ENCODE data around the gene C16orf54.

Gene C16orf54

DNA sequence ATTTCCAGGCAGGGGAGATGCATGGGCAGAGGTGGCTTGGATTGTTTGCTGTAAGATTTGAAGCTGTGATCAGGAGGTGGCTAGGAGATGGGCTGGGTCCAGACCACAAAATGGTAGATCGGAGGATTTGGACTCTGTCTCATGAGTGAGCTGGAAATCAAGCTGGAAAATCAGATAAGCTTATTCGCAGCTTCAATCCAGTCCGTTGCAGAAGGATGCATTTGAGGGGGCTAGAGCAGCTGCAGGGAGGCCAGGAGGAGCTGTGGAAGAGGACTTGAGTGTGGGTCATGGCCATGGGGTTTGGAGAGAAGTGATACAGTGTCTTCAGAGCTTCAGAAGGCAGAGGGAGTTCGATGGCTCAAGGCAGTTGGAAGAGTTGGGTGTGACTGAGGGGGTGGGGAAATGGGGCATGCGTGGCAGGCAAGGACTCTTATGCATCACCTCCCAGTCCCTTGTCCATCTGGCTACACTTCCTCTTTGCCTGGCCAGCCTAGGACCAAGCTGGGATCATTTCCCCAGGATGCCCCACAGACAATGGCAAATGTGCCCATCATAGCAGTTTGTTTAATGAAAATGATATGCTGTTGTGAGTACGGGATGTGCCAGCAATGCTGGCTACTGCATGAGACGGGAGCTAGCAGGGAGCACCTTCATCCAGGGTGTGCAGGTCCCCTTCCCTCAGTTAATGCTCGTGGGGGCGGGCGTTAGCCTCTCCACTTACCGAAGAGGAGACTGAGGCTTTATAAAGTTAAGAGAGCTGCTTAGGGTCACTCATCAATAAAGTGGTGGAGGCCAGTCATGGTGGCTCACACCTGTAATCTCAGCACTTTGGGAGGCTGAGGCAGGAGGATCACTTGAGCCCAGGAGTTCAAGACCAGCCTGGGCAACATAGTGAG lies 46.2 kb downstream of the C16orf54 start:
- H3K4me1 ChIP-seq (ENCODE audit: low read length): peaks cover 23% of the 10 kb centered on the region
- H3K79me2 ChIP-seq (ENCODE audit: low read length): no peaks in the 10 kb centered on the region
- H2AFZ ChIP-seq (ENCODE audit: low read depth, low read length): no peak overlapping the region
- H4K20me1 ChIP-seq (ENCODE audit: insufficient read depth, low read length): peaks cover 3% of the 10 kb centered on the region; the same call in 1 of the 2 replicates
- H3K36me3 ChIP-seq (replicated peaks; ENCODE audit: low read depth, low read length): peaks cover 4% of the 10 kb centered on the region
- H3K9ac ChIP-seq (ENCODE audit: low read length): no peak overlapping the region
- no peak overlapping the region for H3K4me3 ChIP-seq (ENCODE audit: low read length)
- no peak overlapping the region for H3K27ac ChIP-seq (ENCODE audit: low read length)
- no peak for TF ChIP-seq EZH2phosphoT487 (IDR thresholded peaks at IDR 0.05; ENCODE audit: low read depth)
- TF ChIP-seq, protein P1, sequence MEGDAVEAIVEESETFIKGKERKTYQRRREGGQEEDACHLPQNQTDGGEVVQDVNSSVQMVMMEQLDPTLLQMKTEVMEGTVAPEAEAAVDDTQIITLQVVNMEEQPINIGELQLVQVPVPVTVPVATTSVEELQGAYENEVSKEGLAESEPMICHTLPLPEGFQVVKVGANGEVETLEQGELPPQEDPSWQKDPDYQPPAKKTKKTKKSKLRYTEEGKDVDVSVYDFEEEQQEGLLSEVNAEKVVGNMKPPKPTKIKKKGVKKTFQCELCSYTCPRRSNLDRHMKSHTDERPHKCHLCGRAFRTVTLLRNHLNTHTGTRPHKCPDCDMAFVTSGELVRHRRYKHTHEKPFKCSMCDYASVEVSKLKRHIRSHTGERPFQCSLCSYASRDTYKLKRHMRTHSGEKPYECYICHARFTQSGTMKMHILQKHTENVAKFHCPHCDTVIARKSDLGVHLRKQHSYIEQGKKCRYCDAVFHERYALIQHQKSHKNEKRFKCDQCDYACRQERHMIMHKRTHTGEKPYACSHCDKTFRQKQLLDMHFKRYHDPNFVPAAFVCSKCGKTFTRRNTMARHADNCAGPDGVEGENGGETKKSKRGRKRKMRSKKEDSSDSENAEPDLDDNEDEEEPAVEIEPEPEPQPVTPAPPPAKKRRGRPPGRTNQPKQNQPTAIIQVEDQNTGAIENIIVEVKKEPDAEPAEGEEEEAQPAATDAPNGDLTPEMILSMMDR (IDR thresholded peaks at IDR 0.05; ENCODE audit: low read depth, low read length): no peak
- no peak overlapping the region for H3K4me2 ChIP-seq (ENCODE audit: low read length)
- peaks cover 3% of the 10 kb centered on the region; the same call in 1 of the 2 replicates for H3K9me3 ChIP-seq (ENCODE audit: insufficient read depth, low read length)
- H3K27me3 ChIP-seq (ENCODE audit: low read depth, low read length): no peaks in the 10 kb centered on the region

DNA sequence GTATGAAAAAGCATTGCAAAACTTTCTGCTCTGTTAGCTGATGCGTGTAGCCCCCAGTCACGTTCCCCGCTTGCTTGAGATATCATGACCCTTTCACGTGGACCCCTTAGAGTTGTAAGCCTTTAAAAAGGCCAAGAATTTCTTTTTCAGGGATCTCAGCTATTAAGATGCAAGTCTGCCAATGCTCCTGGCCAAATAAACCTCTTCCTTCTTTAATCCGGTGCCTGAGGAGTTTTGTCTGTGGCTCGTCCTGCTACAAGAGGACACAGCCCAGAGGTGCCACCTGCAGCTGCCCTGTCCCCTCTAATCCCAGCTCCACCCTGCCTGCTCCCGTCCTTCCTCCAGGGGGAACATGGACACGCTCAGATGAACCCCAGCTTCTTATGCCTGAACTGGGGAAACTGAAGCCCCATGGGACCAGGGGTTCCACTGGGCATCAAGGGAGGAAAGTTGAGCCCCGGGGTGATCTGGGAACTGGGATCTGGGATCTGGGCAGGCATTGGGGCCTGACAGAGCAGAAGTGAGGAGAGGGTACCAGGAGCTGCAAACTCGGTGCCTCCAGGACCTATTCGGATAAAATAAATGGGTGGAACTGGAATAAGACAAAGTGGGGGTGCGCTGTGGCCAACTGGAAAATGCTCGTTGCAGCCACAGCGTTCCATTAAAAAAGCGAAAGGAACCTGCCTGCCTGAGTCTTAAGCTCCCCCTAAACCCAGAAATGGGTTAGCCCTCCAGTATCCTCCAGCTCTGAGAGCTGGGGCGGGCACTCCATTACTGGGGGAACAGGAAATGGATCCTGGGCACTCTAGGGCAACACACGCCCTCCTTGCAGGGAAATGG lies 47.1 kb downstream of the C16orf54 start:
- Histone ChIP-seq H3K4me3 (ENCODE audit: low read length) (no peak overlapping the region), H3K27me3 (ENCODE audit: low read depth, low read length) (no peaks in the 10 kb centered on the region), H3K79me2 (ENCODE audit: low read length) (no peaks in the 10 kb centered on the region), H3K9ac (ENCODE audit: low read length) (no peak overlapping the region), H4K20me1 (ENCODE audit: insufficient read depth, low read length) (peaks cover 5% of the 10 kb centered on the region; the same call in 1 of the 2 replicates), H3K4me1 (ENCODE audit: low read length) (peaks cover 32% of the 10 kb centered on the region), H3K9me3 (ENCODE audit: insufficient read depth, low read length) (peaks cover 3% of the 10 kb centered on the region; the same call in 1 of the 2 replicates), H2AFZ (ENCODE audit: low read depth, low read length) (no peak overlapping the region), H3K36me3 (replicated peaks; ENCODE audit: low read depth, low read length) (peaks cover 4% of the 10 kb centered on the region), H3K4me2 (ENCODE audit: low read length) (no peak overlapping the region), H3K27ac (ENCODE audit: low read length) (no peak overlapping the region)
- no peak for TF ChIP-seq EZH2phosphoT487 (IDR thresholded peaks at IDR 0.05; ENCODE audit: low read depth)
- TF ChIP-seq, protein P1 (IDR thresholded peaks at IDR 0.05; ENCODE audit: low read depth, low read length): no peak

DNA sequence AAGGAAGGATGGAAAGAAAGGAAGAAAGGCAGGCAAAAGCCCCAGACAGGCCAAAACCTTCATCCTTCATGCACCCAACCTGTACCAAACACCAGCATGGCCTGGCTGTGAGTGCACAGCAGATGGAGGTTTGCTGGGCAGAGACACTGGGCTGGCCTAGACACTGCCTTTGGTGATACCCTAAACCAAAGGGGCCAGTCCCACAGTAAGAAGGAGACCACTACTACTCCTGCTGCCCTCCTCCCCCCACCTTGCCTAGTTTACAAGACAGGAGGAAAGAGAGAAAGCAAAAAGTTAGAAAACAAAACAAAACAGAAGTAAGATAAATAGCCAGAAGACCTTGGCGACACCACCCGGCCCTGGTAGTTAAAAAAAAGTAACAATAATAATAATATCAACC lies 47.7 kb downstream of the C16orf54 start:
- Histone ChIP-seq H3K27ac (ENCODE audit: low read length) (no peak overlapping the region), H2AFZ (ENCODE audit: low read depth, low read length) (no peak overlapping the region), H3K36me3 (replicated peaks; ENCODE audit: low read depth, low read length) (peaks cover 4% of the 10 kb centered on the region), H3K4me2 (ENCODE audit: low read length) (no peak overlapping the region), H3K27me3 (ENCODE audit: low read depth, low read length) (no peaks in the 10 kb centered on the region), H3K79me2 (ENCODE audit: low read length) (no peaks in the 10 kb centered on the region), H3K4me1 (ENCODE audit: low read length) (peaks cover 33% of the 10 kb centered on the region), H3K9me3 (ENCODE audit: insufficient read depth, low read length) (peaks cover 3% of the 10 kb centered on the region; the same call in 1 of the 2 replicates), H3K9ac (ENCODE audit: low read length) (no peak overlapping the region), H4K20me1 (ENCODE audit: insufficient read depth, low read length) (peaks cover 5% of the 10 kb centered on the region; the same call in 1 of the 2 replicates), H3K4me3 (ENCODE audit: low read length) (no peak overlapping the region)
- TF ChIP-seq, protein P1 (IDR thresholded peaks at IDR 0.05; ENCODE audit: low read depth, low read length): no peak
- TF ChIP-seq EZH2phosphoT487 (IDR thresholded peaks at IDR 0.05; ENCODE audit: low read depth): no peak

DNA sequence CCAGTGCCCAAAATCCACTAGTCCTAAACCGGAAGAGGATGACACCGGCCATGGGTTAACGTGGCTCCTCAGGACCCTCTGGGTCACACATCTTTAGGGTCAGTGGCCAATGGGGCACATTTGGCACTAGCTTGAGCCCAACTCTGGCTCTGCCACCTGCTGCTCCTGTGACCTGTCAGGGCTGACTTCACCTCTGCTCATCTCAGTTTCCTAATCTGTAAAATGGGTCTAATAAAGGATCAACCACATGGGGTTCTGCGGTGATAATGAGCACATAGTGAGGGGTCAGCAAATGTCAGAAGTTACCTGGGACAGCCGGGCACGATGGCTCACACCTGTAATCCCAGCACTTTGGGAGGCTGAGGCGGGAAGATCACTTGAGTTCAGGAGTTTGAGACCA lies 48.4 kb downstream of the C16orf54 start:
- Histone ChIP-seq H3K9me3 (ENCODE audit: insufficient read depth, low read length) (peaks cover 3% of the 10 kb centered on the region; the same call in 1 of the 2 replicates), H3K27me3 (ENCODE audit: low read depth, low read length) (no peaks in the 10 kb centered on the region), H3K4me2 (ENCODE audit: low read length) (no peak overlapping the region), H3K79me2 (ENCODE audit: low read length) (no peaks in the 10 kb centered on the region), H2AFZ (ENCODE audit: low read depth, low read length) (no peak overlapping the region), H3K4me1 (ENCODE audit: low read length) (peaks cover 29% of the 10 kb centered on the region), H3K36me3 (replicated peaks; ENCODE audit: low read depth, low read length) (peaks cover 4% of the 10 kb centered on the region), H3K4me3 (ENCODE audit: low read length) (no peak overlapping the region), H4K20me1 (ENCODE audit: insufficient read depth, low read length) (peaks cover 5% of the 10 kb centered on the region; the same call in 1 of the 2 replicates), H3K9ac (ENCODE audit: low read length) (no peak overlapping the region), H3K27ac (ENCODE audit: low read length) (no peak overlapping the region)
- TF ChIP-seq EZH2phosphoT487 (IDR thresholded peaks at IDR 0.05; ENCODE audit: low read depth): no peak
- TF ChIP-seq, protein P1 (IDR thresholded peaks at IDR 0.05; ENCODE audit: low read depth, low read length): no peak

All from OCI-LY3 (cell line).